ENCODE data around the gene MBTPS1.
"Not testable (repeated sequence)": the region's sequence is repeated elsewhere in the genome, so short reads cannot be mapped to it uniquely, and the experiment has no call there.

- TF ChIP-seq CTCF, POLR2A (IDR thresholded peaks at IDR 0.05): not testable (repeated sequence)
Measured at GRCh38 chr16:84111949-84112348, 4.8 kb downstream of the MBTPS1 start.

Measured in upper lobe of left lung (tissue), 4 donors.